ENCODE data around the gene RNF150.

RNF150 gene

DNA sequence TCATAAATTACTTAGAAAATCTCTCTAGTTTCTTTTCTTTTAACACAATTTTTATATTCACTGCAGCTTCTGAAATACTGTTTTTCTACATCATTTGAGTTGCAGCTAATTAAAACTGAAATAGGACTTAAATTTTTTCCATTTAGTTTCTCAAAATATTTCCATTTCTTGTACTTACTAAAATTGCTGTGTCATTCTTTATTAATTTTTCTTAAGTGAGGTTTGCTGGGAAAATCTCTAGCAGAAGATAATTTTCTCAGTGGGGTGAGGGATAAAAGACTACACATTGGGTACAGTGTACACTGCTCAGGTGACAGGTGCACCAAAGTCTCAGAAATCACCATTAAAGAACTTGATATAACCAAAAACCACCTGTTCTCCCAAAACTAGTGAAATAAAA is 57.7 kb downstream of the RNF150 start (continued):
- TF ChIP-seq ZNF18 (tag by site-specific recombination; IDR thresholded peaks at IDR 0.05) = no peak

DNA sequence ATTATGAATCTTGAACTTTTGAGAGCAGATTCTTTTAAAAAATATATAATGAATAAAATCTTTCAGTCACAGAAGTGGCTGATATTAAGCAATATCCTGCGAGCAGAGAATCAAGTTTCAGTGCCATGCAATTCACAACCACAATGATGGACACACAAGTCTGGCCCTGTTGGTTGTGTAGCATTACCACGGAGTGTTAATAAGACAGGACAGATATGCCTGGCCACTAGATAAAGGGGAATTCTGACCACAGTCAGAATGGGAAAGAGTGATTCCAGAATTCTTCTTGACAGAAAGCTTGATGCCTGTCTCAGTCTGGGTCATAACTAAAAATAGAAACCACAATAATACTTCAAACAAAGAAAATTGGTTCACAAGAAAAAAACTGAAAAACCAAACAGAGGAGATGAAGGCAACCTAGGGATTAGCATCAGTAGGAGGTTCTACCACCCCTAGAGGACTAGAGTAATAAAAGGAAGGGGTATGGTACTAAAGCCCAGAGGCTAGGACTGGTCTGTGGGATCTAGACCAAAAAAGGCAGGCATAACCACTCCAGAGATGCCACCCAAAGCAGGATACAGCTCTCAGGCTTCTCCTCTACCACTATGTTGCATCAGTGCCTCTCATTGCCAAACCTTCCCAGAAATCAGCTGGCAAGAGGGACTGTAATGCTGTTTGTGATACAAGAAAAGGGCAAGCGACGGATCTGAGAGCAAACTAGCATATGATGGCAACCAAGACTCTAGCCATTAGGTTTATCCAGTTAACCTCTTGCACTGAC is 59.0 kb downstream of the RNF150 start:
- TF ChIP-seq EGR2 (tag by site-specific recombination; IDR thresholded peaks at IDR 0.05; ENCODE audit: low read depth) = no peak
- TF ChIP-seq, protein P1, sequence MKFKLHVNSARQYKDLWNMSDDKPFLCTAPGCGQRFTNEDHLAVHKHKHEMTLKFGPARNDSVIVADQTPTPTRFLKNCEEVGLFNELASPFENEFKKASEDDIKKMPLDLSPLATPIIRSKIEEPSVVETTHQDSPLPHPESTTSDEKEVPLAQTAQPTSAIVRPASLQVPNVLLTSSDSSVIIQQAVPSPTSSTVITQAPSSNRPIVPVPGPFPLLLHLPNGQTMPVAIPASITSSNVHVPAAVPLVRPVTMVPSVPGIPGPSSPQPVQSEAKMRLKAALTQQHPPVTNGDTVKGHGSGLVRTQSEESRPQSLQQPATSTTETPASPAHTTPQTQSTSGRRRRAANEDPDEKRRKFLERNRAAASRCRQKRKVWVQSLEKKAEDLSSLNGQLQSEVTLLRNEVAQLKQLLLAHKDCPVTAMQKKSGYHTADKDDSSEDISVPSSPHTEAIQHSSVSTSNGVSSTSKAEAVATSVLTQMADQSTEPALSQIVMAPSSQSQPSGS (tag by site-specific recombination; IDR thresholded peaks at IDR 0.05; ENCODE audit: low read depth) = no peak
- POLR2A ChIA-PET = no interaction called here
- Histone ChIP-seq H3K36me3 (ENCODE audit: control insufficient read depth in 2 of 2, insufficient read depth in 1 of 2, low read length in 2 of 2) (no peaks in the 10 kb centered on the region), H3K4me1 (ENCODE audit: control insufficient read depth, insufficient read depth, low read length) (no peaks in the 10 kb centered on the region), H3K27ac (ENCODE audit: extremely low read depth, low read depth, low read length) (no peak overlapping the region), H3K9me3 (ENCODE audit: control insufficient read depth, insufficient read depth, low read depth, low read length) (no peaks in the 10 kb centered on the region), H3K4me3 (ENCODE audit: low read depth, low read length) (no peak overlapping the region)
- CTCF ChIA-PET = no interaction called here

GRCh38 chr4:141066690-141067089 is 66.6 kb downstream of the RNF150 start:
- no peaks in the 10 kb centered on the region for H3K9me3 ChIP-seq (ENCODE audit: control insufficient read depth, insufficient read depth, low read depth, low read length)
- H3K36me3 ChIP-seq (ENCODE audit: control insufficient read depth in 2 of 2, insufficient read depth in 1 of 2, low read length in 2 of 2) = no peaks in the 10 kb centered on the region
- TF ChIP-seq ZNF660 (tag by site-specific recombination; IDR thresholded peaks at IDR 0.05) (no peak), ZNF677 (tag by site-specific recombination; IDR thresholded peaks at IDR 0.05) (no peak), ZNF354C (tag by site-specific recombination; IDR thresholded peaks at IDR 0.05; ENCODE audit: borderline replicate concordance, low read depth) (no peak), KLF7 (tag by site-specific recombination; IDR thresholded peaks at IDR 0.05; ENCODE audit: borderline replicate concordance) (no peak), ZNF202 (tag by site-specific recombination; IDR thresholded peaks at IDR 0.05; ENCODE audit: borderline replicate concordance) (no peak), ZNF747 (tag by site-specific recombination; IDR thresholded peaks at IDR 0.05) (no peak), ZNF530 (tag by site-specific recombination; IDR thresholded peaks at IDR 0.05; ENCODE audit: low read depth) (no peak), ZFP37 (tag by site-specific recombination; IDR thresholded peaks at IDR 0.05) (no peak), ZNF585B (tag by site-specific recombination; IDR thresholded peaks at IDR 0.05) (no peak), ZNF629 (tag by site-specific recombination; IDR thresholded peaks at IDR 0.05) (no peak), ZFP3 (tag by site-specific recombination; IDR thresholded peaks at IDR 0.05; ENCODE audit: low read depth) (no peak)
- TF ChIP-seq, protein P2, sequence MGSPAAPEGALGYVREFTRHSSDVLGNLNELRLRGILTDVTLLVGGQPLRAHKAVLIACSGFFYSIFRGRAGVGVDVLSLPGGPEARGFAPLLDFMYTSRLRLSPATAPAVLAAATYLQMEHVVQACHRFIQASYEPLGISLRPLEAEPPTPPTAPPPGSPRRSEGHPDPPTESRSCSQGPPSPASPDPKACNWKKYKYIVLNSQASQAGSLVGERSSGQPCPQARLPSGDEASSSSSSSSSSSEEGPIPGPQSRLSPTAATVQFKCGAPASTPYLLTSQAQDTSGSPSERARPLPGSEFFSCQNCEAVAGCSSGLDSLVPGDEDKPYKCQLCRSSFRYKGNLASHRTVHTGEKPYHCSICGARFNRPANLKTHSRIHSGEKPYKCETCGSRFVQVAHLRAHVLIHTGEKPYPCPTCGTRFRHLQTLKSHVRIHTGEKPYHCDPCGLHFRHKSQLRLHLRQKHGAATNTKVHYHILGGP (tag by site-specific recombination; IDR thresholded peaks at IDR 0.05) = no peak
- TF ChIP-seq, protein P3, sequence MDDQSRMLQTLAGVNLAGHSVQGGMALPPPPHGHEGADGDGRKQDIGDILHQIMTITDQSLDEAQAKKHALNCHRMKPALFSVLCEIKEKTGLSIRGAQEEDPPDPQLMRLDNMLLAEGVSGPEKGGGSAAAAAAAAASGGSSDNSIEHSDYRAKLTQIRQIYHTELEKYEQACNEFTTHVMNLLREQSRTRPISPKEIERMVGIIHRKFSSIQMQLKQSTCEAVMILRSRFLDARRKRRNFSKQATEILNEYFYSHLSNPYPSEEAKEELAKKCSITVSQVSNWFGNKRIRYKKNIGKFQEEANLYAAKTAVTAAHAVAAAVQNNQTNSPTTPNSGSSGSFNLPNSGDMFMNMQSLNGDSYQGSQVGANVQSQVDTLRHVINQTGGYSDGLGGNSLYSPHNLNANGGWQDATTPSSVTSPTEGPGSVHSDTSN (CRISPR knock-in tag; IDR thresholded peaks at IDR 0.05) = no peak
- TF ChIP-seq, protein P4, sequence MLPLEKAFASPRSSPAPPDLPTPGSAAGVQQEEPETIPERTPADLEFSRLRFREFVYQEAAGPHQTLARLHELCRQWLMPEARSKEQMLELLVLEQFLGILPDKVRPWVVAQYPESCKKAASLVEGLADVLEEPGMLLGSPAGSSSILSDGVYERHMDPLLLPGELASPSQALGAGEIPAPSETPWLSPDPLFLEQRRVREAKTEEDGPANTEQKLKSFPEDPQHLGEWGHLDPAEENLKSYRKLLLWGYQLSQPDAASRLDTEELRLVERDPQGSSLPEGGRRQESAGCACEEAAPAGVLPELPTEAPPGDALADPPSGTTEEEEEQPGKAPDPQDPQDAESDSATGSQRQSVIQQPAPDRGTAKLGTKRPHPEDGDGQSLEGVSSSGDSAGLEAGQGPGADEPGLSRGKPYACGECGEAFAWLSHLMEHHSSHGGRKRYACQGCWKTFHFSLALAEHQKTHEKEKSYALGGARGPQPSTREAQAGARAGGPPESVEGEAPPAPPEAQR (tag by site-specific recombination; IDR thresholded peaks at IDR 0.05) = no peak
- TF ChIP-seq, protein P5, sequence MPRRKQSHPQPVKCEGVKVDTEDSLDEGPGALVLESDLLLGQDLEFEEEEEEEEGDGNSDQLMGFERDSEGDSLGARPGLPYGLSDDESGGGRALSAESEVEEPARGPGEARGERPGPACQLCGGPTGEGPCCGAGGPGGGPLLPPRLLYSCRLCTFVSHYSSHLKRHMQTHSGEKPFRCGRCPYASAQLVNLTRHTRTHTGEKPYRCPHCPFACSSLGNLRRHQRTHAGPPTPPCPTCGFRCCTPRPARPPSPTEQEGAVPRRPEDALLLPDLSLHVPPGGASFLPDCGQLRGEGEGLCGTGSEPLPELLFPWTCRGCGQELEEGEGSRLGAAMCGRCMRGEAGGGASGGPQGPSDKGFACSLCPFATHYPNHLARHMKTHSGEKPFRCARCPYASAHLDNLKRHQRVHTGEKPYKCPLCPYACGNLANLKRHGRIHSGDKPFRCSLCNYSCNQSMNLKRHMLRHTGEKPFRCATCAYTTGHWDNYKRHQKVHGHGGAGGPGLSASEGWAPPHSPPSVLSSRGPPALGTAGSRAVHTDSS (tag by site-specific recombination; IDR thresholded peaks at IDR 0.05) = no peak
- H3K4me1 ChIP-seq (ENCODE audit: control insufficient read depth, insufficient read depth, low read length) = no peaks in the 10 kb centered on the region
- no peak overlapping the region for H3K4me3 ChIP-seq (ENCODE audit: low read depth, low read length)
- CTCF ChIA-PET = interaction anchor here (0.7 kb wide), 1 partner anchor 833 kb away, joined by 3 read pairs; no protein-coding TSS in a partner anchor
- H3K27ac ChIP-seq (ENCODE audit: extremely low read depth, low read depth, low read length) = no peak overlapping the region
- POLR2A ChIA-PET = no interaction called here
